ENCODE measurements around the gene CT45A8.
"Not testable (repeated sequence)": the region's sequence is repeated elsewhere in the genome, so short reads cannot be mapped to it uniquely, and the experiment has no call there.

The CT45A8 gene, protein sequence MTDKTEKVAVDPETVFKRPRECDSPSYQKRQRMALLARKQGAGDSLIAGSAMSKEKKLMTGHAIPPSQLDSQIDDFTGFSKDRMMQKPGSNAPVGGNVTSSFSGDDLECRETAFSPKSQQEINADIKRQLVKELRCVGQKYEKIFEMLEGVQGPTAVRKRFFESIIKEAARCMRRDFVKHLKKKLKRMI

DNA sequence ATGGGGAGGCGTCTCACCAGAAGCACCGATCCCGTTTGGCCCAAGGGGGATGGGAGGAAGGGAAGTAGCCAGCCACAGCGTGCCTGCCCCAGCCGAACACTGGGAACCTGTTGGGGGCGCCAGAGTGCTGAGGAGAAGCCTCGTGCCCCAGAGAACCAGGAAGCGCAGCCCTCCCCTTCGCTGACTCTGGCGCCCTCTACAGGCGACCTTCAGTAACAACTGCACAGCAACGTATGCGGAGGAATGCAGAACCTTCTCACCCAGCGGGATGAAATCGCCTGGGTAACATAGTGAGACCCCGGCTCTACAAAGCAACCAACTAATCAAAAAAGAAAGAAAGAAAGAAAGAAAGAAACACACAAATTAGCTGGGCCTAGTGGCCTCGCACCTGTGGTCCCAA is at the start of gene CT45A8:
Gene CT45A8, minus strand, starts transcription at position 101 of the 400 bp plus-strand sequence. CDS start 3,755 bp downstream, outside the sequence.
- not testable (repeated sequence) for DNase-seq

DNA sequence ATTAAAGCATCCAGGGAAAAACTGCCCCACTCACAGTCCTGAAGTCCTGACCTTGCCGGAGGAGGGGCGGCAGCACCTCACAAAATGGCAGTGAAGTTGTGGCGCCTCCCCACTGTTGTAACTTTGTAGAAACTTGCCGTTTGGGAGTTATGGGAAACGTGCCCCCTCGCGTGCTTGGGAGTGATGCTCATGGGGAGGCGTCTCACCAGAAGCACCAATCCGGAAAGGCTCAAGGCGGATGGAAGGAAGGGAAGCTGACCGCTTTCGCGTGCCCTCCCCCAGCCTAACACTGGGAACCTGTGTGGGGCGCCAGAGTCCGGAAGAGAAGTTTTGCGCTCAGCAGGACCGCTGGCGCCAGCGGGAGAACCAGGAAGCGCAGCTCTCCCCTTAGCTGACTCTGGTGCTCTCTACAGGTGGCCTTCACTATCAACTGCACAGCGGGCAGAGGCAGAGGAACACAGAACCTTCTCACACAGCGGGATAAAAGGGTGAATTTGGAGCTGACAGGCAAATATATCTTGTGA is 39.0 kb upstream of the CT45A8 start, which contains the start of the genes CT45A10 and SAGE1:
Gene CT45A10, minus strand, starts transcription at position 151 of the 524 bp plus-strand sequence. CDS start 8,100 bp downstream, outside the sequence.
Gene SAGE1, plus strand, starts transcription at position 423 of the 524 bp plus-strand sequence. CDS start 2,527 bp downstream, outside the sequence.
- no peak for DNase-seq

DNA sequence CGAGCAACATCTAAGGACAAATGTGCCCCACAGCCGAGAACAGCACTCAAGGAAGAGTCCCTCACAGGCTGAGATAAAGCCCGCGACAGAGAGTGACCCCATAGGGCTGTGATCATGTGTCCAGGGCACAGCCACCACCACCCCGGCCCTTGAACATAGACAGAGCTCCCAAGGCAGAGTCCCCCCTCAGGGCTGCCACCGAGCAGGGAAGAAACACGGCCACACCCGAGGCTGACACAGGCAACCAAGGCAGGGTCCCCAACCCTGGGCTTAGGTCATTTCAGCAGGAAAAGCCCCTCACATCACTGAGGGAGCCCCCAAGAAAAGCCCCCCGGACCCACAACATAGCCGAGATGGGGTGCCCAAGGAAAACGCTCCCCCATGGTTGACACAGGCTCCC is 38.4 kb upstream of the CT45A8 start:
- no peak for DNase-seq

DNA sequence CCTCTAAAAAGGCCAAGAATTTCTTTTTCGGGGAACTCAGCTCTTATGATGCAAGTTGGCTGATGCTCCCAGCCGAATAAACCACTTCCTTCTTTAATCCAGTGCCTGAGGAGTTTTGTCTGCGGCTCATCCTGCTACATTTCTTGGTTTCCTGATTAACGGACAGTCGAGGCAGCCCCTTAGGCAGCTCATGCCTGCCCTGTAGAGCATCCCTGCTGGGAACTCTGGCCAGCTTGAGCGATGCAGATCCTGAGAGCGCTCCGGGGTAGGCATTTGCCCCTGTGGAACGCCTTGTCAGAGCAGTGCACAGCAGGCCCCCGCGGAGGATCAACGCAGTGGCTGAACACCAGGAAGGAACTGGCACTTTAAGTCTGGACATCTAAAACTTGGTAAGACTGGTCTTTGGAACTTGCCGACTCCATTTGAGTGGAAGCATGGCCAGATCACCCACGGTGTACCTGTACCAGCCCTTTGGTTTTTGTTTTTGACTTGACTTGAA is 35.8 kb upstream of the CT45A8 start:
- no peak for DNase-seq

DNA sequence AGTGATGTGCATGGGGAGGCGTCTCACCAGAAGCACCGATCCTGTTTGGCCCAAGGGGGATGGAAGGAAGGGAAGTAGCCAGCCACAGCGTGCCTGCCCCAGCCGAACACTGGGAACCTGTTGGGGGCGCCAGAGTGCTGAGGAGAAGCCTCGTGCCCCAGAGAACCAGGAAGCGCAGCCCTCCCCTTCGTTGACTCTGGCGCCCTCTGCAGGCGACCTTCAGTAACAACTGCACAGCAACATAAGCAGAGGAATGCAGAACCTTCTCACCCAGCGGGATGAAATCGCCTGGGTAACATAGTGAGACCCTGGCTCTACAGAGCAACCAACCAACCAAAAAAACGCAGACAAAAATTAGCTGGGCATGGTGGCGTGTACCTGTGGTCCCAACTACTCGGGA is 34.6 kb upstream of the CT45A8 start:
- peak; percentile 2 for DNase-seq

DNA sequence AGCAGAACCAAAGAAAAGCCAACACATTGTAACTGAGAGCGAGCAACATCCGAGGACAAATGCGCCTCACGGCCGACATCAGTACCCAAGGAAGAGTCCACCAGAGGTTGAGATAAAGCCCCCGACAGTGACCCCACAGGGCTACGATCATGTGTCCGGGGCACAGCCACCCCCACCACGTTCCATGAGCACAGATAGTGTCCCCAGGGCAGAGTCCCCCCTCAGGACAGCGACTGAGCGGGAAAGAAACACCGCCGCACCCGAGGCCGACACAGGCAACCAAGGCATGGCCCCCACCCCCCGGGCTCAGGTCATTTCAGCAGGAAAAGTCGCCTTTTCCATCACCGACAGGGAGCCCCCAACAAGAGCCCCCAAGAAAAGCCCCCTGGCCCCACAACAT is 33.9 kb upstream of the CT45A8 start:
- not testable (repeated sequence) for DNase-seq

DNA sequence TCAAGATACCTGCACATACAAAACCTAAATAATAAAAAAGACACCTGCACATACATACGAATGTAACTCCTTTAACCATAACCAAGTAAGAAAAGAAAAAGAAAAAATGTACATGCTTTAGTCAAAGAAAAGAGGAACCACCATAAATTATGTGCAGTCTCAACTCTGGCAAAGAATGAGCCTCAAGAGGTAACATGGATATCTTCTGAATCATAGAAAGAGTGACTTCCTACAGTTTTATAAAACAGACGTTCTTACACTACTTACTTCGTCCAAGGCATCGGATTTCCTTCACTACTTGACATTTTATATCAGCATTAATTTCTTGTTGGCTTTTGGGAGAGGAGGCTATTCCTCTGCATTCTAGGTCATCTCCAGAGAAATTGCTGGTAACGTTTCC is 28.4 kb upstream of the CT45A8 start:
- not testable (repeated sequence) for DNase-seq

DNA sequence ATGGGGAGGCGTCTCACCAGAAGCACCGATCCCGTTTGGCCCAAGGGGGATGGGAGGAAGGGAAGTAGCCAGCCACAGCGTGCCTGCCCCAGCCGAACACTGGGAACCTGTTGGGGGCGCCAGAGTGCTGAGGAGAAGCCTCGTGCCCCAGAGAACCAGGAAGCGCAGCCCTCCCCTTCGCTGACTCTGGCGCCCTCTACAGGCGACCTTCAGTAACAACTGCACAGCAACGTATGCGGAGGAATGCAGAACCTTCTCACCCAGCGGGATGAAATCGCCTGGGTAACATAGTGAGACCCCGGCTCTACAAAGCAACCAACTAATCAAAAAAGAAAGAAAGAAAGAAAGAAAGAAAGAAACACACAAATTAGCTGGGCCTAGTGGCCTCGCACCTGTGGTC is 17.4 kb upstream of the CT45A8 start, which contains the start of gene CT45A9:
Gene CT45A9, minus strand, starts transcription at position 101 of the 400 bp plus-strand sequence. CDS start 3,751 bp downstream, outside the sequence.
- DNase-seq: not testable (repeated sequence)

DNA sequence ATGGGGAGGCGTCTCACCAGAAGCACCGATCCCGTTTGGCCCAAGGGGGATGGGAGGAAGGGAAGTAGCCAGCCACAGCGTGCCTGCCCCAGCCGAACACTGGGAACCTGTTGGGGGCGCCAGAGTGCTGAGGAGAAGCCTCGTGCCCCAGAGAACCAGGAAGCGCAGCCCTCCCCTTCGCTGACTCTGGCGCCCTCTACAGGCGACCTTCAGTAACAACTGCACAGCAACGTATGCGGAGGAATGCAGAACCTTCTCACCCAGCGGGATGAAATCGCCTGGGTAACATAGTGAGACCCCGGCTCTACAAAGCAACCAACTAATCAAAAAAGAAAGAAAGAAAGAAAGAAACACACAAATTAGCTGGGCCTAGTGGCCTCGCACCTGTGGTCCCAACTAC is 17.2 kb downstream of the CT45A8 start, which contains the start of gene CT45A7:
Gene CT45A7, minus strand, starts transcription at position 101 of the 400 bp plus-strand sequence. CDS start 3,747 bp downstream, outside the sequence.
- DNase-seq: not testable (repeated sequence)

DNA sequence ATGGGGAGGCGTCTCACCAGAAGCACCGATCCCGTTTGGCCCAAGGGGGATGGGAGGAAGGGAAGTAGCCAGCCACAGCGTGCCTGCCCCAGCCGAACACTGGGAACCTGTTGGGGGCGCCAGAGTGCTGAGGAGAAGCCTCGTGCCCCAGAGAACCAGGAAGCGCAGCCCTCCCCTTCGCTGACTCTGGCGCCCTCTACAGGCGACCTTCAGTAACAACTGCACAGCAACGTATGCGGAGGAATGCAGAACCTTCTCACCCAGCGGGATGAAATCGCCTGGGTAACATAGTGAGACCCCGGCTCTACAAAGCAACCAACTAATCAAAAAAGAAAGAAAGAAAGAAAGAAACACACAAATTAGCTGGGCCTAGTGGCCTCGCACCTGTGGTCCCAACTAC is 34.4 kb downstream of the CT45A8 start, which contains the start of gene CT45A2:
Gene CT45A2, minus strand, starts transcription at position 101 of the 400 bp plus-strand sequence. CDS start 3,747 bp downstream, outside the sequence.
- DNase-seq: not testable (repeated sequence)

DNA sequence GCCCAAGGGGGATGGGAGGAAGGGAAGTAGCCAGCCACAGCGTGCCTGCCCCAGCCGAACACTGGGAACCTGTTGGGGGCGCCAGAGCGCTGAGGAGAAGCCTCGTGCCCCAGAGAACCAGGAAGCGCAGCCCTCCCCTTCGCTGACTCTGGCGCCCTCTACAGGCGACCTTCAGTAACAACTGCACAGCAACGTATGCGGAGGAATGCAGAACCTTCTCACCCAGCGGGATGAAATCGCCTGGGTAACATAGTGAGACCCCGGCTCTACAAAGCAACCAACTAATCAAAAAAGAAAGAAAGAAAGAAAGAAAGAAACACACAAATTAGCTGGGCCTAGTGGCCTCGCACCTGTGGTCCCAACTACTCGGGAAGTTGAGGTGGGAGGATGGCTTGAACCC is 51.7 kb downstream of the CT45A8 start, which contains the start of gene CT45A6:
Gene CT45A6, minus strand, starts transcription at position 101 of the 400 bp plus-strand sequence. CDS start 3,794 bp downstream, outside the sequence.
- not testable (repeated sequence) for DNase-seq
